Activated T-cell treated with anti-CD3 and anti-CD28 coated beads, Interleukin-2, amount 50 U/mL, for 48 hours (primary cell): ENCODE results near the gene APOL4.
A peak's percentile ranks its signal among the peaks of the same experiment; 100 is the strongest.
"Not testable (repeated sequence)": the region's sequence is repeated elsewhere in the genome, so short reads cannot be mapped to it uniquely, and the experiment has no call there.

Experiments
- DNase-seq, 2 experiments: peaks; one replicate each; pipeline ENCODE4 v3.0.0-alpha.2; 2020

APOL4 gene

DNA sequence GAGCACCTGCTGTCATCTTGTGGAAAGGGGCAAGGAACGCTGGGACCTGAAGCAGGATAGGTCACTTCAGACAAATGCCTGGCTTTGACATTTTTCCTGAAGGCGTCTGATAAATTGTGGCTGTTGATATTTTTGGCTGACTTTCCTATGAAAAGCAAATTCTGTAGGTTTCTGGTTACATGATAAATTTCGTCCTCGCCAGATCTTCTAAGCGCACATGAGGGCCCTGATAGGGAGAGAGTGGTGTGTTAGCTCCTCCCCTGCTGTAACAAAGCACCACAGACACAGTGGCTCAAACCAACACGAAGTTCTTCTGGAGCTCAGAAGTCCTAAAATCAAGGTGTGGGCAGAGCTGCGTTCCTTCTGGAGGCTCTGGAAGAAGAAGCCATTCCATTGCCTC lies 19.6 kb downstream of the APOL4 start:
- no peak for DNase-seq

DNA sequence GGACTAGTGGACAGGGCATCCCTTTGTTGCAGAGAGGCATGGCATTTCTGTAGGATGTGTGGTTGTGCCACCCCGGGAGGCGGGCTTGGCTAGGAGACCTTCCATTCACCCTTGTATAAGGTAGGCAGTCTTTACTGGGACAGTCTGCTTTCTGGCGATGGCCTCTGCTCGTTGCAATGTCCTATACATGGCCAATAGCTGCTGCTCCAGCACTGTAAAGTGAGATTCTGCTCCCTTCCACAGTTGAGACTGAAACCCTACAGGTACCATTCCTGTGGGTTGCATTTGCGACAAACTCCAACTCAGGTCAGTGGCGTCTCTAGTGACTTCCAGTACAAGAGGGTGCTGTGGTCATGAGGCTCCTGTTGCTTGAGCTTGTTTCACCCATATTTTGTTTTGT lies 20.7 kb downstream of the APOL4 start:
- no peak for DNase-seq

DNA sequence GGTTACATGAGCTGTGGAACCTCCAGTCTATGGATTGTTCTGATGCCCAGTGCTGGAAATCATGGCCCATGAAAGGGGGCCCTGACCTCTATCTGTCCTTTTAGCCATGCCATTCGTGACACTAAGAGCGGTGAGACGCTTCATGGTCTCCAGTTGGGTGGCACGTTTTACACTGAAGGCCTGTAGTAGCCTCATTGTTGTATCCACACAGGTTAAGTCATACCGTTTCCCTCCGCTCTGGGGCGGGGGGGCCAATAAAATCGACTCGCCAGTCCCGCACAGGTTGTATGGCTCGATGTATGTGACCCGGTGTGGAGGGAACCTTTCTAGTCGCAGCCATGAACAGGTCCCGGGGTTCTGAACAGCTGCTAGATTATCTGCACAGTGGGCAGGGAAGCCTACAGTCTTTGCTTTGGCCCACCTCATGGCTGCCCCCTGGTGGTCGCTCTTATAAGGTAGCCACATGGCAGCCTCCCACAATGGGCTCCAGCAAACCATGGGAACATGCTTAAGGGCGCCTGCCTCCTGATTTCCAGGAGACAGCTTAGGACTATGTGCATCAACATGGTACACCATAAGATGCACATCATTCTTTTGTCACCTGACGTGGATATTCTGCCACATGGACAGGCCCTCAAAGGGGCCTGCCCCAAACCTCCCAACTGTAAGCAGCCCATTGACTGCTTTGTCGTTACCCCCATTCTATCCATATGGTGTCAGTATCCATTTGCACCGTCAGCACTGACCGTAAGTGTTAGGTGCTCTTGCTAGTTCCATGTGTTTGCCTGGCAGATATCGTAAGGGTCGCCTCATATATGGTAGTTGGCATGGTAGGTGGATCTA lies 21.4 kb downstream of the APOL4 start:
- peak; percentile 90 for DNase-seq

DNA sequence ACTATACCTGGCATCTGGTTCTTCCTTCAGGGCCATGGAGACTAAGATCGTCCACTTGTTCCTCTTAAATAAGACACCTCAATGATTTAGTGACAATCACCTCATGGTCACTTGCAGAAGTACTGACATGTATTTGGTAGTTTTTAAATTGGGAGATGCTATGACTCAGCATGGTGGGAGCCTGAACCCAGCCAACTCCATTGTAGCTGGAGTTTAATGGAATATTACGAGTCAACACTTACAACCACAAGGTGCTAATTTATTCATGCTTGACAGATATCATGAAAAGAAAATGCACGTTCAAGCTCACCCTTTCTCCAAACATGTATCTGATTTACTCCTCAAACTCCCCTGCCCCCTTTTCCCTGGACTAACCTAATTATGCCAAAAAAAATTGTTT lies 24.4 kb downstream of the APOL4 start:
- DNase-seq: no peak

DNA sequence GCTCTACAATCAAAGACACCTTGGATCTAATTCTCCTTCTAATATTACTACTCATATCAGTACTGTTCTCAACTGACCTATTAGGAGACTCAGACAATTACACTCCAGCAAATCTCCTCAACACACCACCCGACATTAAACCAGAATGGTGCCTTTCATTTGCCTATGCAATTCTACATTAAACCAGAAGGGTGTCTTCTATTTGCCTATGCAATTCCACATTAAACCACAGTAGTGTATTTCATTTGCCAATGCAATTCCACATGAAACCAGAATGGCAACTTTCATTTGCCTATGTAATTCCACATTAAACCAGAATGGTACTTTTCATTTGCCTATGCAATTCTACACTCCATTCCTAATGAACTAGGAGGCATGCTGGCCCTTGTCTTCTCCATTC lies 25.7 kb downstream of the APOL4 start:
- DNase-seq: no peak

GRCh38 chr22:36171941-36172340 lies 29.7 kb downstream of the APOL4 start:
- no peak for DNase-seq

- DNase-seq: no peak
Observed at GRCh38 chr22:36166518-36167220, 34.9 kb downstream of the APOL4 start.

GRCh38 chr22:36166086-36166485 lies 35.5 kb downstream of the APOL4 start:
- no peak for DNase-seq

GRCh38 chr22:36165141-36165540 lies 36.5 kb downstream of the APOL4 start:
- DNase-seq: no peak

GRCh38 chr22:36164621-36165020 lies 37.0 kb downstream of the APOL4 start:
- no peak for DNase-seq

DNA sequence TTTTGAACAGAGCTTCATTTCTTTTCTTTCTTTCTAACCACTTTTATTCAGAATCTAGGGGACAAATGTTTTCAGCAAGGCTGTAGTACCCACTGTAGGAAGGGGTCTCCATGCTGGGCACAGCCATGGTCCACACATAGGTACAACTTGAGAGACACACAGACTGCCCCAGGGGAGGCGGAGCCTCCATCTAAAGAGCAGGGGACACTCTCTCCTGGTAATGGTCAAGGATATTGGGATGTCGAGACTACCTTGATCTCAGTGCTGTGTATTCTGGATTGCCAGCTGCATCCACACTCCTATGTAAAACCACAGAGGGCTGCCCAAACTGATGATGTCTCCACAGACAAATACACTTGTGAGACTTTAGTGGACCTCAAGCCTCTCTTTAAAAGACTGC lies 38.1 kb downstream of the APOL4 start:
- DNase-seq: no peak

- DNase-seq: no peak
Observed at GRCh38 chr22:36162127-36163034, 39.2 kb downstream of the APOL4 start.

DNA sequence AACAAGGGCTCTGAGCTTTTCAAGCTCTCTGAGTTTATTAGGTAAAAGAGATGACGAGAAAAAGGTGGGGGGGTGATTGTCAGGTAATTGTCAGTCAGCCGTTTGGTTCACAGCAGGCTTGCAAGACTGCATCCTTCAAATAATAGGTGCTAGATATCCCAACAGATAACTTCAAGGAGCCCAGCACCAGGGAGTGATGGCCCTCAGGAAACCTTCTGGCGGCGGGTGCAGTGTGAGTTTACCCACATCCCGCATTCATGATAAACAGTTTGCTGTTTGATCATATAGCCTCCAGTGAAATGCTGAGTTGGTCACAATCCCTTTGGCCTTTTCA lies 39.8 kb downstream of the APOL4 start:
- peak; percentile 40 to 46 for DNase-seq

DNA sequence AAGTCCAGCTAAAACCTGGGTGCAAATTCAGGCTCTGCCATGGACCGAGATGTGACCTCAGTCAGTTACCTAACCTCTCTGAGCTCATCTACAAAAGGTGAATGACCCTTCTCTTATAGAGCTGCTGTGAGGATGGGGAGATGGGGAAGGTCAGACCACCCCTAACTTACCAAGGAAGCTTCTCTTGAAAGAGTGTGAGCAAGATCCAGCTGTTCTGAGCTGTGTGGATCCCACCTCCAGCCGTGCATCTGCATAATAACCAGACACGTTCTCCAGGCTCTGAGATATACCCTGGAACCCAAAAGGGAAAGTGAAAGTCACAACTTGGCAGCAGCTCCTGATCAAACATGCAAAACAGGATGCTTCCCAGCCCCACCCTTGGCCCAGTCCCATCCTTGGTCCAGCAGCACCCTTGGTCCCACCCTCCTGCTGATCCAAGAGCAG lies 41.1 kb downstream of the APOL4 start, which contains the start of gene APOL3:
TSS of gene APOL3 (minus strand) at position 257 of the 444 bp plus-strand sequence. CDS start 11,700 bp downstream, outside the sequence.
- DNase-seq: peak; percentile 60

GRCh38 chr22:36156515-36157419 lies 44.8 kb downstream of the APOL4 start:
- DNase-seq: peak; percentile 82 to 83

DNA sequence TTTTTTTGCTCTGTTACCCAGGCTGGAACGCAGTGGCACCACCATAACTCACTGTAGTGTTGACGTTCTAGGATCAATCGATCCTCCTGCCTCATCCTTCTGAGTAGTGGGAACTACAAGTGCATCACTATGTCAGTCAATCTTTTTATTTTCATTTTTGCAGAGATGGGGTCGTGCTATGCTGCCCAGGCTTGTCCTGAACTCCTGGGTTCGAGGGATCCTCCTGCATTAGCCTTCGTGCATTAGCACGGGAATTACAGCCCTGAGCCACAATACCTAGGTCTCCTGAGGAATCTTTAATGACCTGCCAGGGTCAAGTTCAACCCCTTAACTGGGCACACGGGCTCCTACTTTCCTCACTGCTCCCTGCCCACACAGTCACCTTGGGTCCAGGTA lies 45.5 kb downstream of the APOL4 start:
- DNase-seq: no peak

DNA sequence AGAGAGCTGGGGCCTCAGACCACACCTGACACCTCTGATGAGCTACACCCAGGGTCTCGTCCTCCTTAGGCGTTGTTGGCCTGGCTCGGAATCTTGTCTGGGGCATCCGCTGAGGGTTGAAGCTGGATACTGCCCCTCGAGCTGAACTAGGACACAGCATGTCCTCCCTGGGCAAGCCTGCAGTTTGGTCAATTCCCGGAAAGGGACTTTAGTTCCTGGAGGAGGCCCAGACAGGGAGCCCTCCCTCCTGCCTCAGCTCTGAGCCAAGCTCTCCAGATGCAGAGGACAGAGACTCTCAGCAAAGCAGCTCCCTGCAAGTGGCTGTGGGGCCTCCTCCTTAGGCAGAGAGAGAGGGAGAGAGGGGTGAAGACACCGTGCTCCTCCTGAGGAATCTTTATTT lies 45.9 kb downstream of the APOL4 start:
- peak; percentile 31 to 35 for DNase-seq

DNA sequence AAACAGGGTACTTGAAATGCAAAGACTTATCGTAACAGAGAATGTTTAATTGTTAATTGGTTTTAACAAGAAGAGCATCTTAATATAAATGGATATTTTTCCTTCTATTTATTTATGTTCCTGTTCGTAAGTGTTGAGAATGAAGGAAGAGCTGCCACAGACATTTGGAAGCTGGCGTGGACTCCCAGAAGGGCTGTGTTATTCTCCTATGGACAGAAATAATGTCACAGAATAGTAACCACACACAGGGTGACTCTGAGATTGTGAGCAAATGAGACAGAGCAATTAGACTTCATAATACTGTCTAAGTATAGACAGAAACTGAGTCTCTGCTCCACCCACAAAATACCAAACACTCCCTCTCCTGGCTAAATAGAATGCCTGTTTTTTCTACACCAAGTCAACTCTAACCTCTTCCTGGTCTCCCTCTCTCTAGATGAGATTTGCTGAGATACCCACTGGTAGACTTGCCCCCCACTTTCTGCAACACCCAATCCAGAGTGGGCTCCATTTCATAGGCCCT lies 47.1 kb downstream of the APOL4 start:
- no peak for DNase-seq

- DNase-seq: no peak
Observed at GRCh38 chr22:36153501-36154422, 47.8 kb downstream of the APOL4 start.

DNA sequence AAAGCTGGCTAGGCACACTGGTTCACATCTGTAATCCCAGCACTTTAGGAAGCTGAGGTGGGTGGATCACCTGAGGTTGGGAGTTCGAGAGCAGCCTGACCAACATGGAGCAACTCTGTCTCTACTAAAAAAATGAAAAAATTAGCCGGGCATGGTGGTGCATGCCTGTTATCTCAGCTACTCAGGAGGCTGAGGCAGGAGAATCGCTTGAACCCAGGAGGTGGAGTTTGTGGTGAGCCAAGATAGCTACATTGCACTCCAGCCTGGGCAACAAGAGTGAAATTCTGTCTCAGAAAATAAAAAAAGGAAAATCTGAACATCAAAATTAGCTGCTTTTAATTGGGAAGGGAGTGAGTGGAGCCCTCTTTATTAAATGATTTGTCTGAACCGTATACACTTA lies 48.8 kb downstream of the APOL4 start:
- not testable (repeated sequence) for DNase-seq

- DNase-seq: no peak
Observed at GRCh38 chr22:36152088-36152487, 49.5 kb downstream of the APOL4 start.
